Spleen (tissue), 7 donors: ENCODE results near the gene EHMT1.
"Not testable (repeated sequence)": the region's sequence is repeated elsewhere in the genome, so short reads cannot be mapped to it uniquely, and the experiment has no call there.

Source experiments
- POLR2A ChIP-seq, 3 donors: fragments of 450-650 bp; IDR thresholded peaks; one replicate each; pipeline ENCODE4 v1.5.1; 2017; ENCODE audit warnings: antibody characterized with exemption in 3 of 3, mild to moderate bottlenecking in 1 of 3
- POLR2AphosphoS5 ChIP-seq, 3 donors: sonication (generic); formaldehyde crosslinking; IDR thresholded peaks; one replicate each; pipeline ENCODE4 v1.5.1; 2017; ENCODE audit warnings: antibody characterized with exemption in 3 of 3
- TF ChIP-seq, protein P1 (sequence below), 11 experiments: fragments of 200-600 bp in 7 of 11; fragments of 450-650 bp in 4 of 11; sonication (generic) in 4 of 11; IDR thresholded peaks in 8 of 11; conservative IDR thresholded peaks in 3 of 11; 1 replicate in 7 of 11; 2 replicates in 4 of 11; pipeline versions ENCODE4 v1.4.0 to v1.8.0; 2016 to 2021; ENCODE audit warnings: antibody characterized with exemption in 11 of 11, inconsistent platforms in 4 of 11, mild to moderate bottlenecking in 1 of 11
- donor health status: DM: no; HTN: no; CAD: no; lungs with moderate emphysema.
- donor health status: DM: no; HTN: no; CAD: no.
- donor health status: DM: no; HTN: no; CAD: no.

GRCh38 chr9:137596577-137596976 lies 22.2 kb upstream of the EHMT1 start:
- TF ChIP-seq, protein P1, sequence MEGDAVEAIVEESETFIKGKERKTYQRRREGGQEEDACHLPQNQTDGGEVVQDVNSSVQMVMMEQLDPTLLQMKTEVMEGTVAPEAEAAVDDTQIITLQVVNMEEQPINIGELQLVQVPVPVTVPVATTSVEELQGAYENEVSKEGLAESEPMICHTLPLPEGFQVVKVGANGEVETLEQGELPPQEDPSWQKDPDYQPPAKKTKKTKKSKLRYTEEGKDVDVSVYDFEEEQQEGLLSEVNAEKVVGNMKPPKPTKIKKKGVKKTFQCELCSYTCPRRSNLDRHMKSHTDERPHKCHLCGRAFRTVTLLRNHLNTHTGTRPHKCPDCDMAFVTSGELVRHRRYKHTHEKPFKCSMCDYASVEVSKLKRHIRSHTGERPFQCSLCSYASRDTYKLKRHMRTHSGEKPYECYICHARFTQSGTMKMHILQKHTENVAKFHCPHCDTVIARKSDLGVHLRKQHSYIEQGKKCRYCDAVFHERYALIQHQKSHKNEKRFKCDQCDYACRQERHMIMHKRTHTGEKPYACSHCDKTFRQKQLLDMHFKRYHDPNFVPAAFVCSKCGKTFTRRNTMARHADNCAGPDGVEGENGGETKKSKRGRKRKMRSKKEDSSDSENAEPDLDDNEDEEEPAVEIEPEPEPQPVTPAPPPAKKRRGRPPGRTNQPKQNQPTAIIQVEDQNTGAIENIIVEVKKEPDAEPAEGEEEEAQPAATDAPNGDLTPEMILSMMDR (IDR thresholded peaks at IDR 0.05 in 8 of 11, conservative IDR thresholded peaks at IDR 0.05 in 3 of 11), result not testable (repeated sequence)
- TF ChIP-seq POLR2A, POLR2AphosphoS5 (IDR thresholded peaks at IDR 0.05): not testable (repeated sequence)
